GM12878 (cell line): Measurements from ENCODE around the gene EIF2B5. TPM values are rescaled to one million over a fixed set of nuclear protein-coding genes. Genes with fewer than 3 reads are reported as not detected.

Experiments
- BRCA1 ChIP-seq: IDR thresholded peaks from 2 replicates; pipeline ENCODE4 v1.6.1; 2011; ENCODE audit warnings: low read depth, low read length, improper control_type of control experiment
- CEBPZ ChIP-seq: fragments of 150-350 bp; IDR thresholded peaks from 2 replicates; pipeline ENCODE4 v1.6.1; 2016; ENCODE audit warnings: low read depth, low read length
- CHD1 ChIP-seq: IDR thresholded peaks from 2 replicates; pipeline ENCODE4 v1.6.1; 2012; ENCODE audit warnings: low read depth, low read length, improper control_type of control experiment
- CHD2 ChIP-seq: IDR thresholded peaks from 2 replicates; pipeline ENCODE4 v1.6.1; 2011; ENCODE audit warnings: low read depth, low read length, improper control_type of control experiment, borderline replicate concordance
- CREB1 ChIP-seq: IDR thresholded peaks from 2 replicates; pipeline ENCODE4 v1.6.1; 2012; ENCODE audit warnings: low read depth, mild to moderate bottlenecking, inconsistent platforms
- DPF2 ChIP-seq: fragments of 450-650 bp; IDR thresholded peaks from 2 replicates; pipeline ENCODE4 v1.6.1; 2017; ENCODE audit warnings: mild to moderate bottlenecking
- E2F8 ChIP-seq: fragments of 450-650 bp; IDR thresholded peaks from 2 replicates; pipeline ENCODE4 v1.6.1; 2018; ENCODE audit warnings: mild to moderate bottlenecking, low read depth, moderate library complexity; ENCODE audit not compliant: partially characterized antibody
- FOS ChIP-seq: IDR thresholded peaks from 3 replicates; pipeline ENCODE4 v1.6.1; 2011; ENCODE audit warnings: borderline replicate concordance; ENCODE audit not compliant: insufficient read length; ENCODE audit errors: extremely low read depth
- HCFC1 ChIP-seq: fragments of 150-350 bp; IDR thresholded peaks from 2 replicates; pipeline ENCODE4 v1.6.1; 2014; ENCODE audit warnings: low read length
- IKZF1 ChIP-seq: fragments of 450-650 bp; conservative IDR thresholded peaks from 2 replicates; pipeline ENCODE4 v1.6.1; 2017; ENCODE audit warnings: antibody characterized with exemption, mild to moderate bottlenecking
- JUNB ChIP-seq: IDR thresholded peaks from 2 replicates; pipeline ENCODE4 v1.6.1; 2016; ENCODE audit warnings: antibody characterized with exemption, mild to moderate bottlenecking
- KLF5 ChIP-seq: fragments of 450-650 bp; IDR thresholded peaks from 2 replicates; pipeline ENCODE4 v1.6.1; 2014; ENCODE audit warnings: mild to moderate bottlenecking; ENCODE audit not compliant: partially characterized antibody
- LARP7 ChIP-seq: fragments of 450-650 bp; IDR thresholded peaks from 2 replicates; pipeline ENCODE4 v1.6.1; 2017; ENCODE audit warnings: mild to moderate bottlenecking
- MEF2B ChIP-seq: fragments of 450-650 bp; IDR thresholded peaks from 2 replicates; pipeline ENCODE4 v1.6.1; 2018; ENCODE audit warnings: mild to moderate bottlenecking, moderate library complexity; ENCODE audit not compliant: partially characterized antibody, poor library complexity, severe bottlenecking
- NKRF ChIP-seq: fragments of 450-650 bp; conservative IDR thresholded peaks from 2 replicates; pipeline ENCODE4 v1.6.1; 2017; ENCODE audit warnings: mild to moderate bottlenecking, moderate library complexity
- NR2C1 ChIP-seq: fragments of 450-650 bp; IDR thresholded peaks from 2 replicates; pipeline ENCODE4 v1.6.1; 2017; ENCODE audit warnings: antibody characterized with exemption, mild to moderate bottlenecking, moderate library complexity
- RAD21 ChIP-seq: IDR thresholded peaks from 2 replicates; pipeline ENCODE4 v1.6.1; 2011; ENCODE audit warnings: mild to moderate bottlenecking, low read depth, low read length, moderate library complexity; ENCODE audit not compliant: insufficient read depth
- RAD51 ChIP-seq: fragments of 450-650 bp; IDR thresholded peaks from 2 replicates; pipeline ENCODE4 v1.6.1; 2016; ENCODE audit warnings: moderate library complexity, mild to moderate bottlenecking, inconsistent platforms
- RELA ChIP-seq: fragments of 450-650 bp; IDR thresholded peaks from 2 replicates; pipeline ENCODE4 v1.8.0; 2014; ENCODE audit warnings: borderline replicate concordance; ENCODE audit not compliant: partially characterized antibody
- SIN3A ChIP-seq: IDR thresholded peaks from 2 replicates; pipeline ENCODE4 v1.6.1; 2012; ENCODE audit warnings: low read depth, low read length, improper control_type of control experiment
- STAT3 ChIP-seq: IDR thresholded peaks from 2 replicates; pipeline ENCODE4 v1.6.1; 2011; ENCODE audit warnings: low read depth, low read length, improper control_type of control experiment
- TCF7 ChIP-seq: IDR thresholded peaks from 2 replicates; pipeline ENCODE4 v1.6.1; 2014; ENCODE audit warnings: antibody characterized with exemption, borderline replicate concordance
- polyA plus RNA-seq, 11 experiments: library from polyadenylated mRNA; depleted of rRNA in 4 of 11; unstranded in 6 of 11; stranded (reverse) in 5 of 11; fragments of >200 nt; fragmentation: Nextera tagmentation in 4 of 11; fragmentation: Illumina TruSeq in 1 of 11; extraction: Ambion mirVana in 4 of 11; extraction: Trizol in 1 of 11; gene quantifications; 1 replicate in 1 of 11; 2 replicates in 10 of 11; pipeline versions ENCODE4 v1.2.1 to v1.2.3, GENCODE V29; 2011 to 2016; ENCODE audit warnings: inconsistent platforms in 2 of 11, missing spikeins in 2 of 11, low read depth in 1 of 11
- total RNA-seq, 4 experiments: library from RNA; depleted of rRNA in 3 of 4; stranded (reverse); fragments of >200 nt in 3 of 4; fragmentation: Illumina TruSeq in 1 of 4; extraction: Trizol in 1 of 4; gene quantifications; 2 replicates each; pipeline versions ENCODE4 v1.2.1 to v1.2.3, GENCODE V29; 2013 to 2021

Gene EIF2B5
- total and polyA plus RNA-seq, 10 of the 15 experiments (the other 5 are each of a cell fraction or from before 2014, with no cell fraction given) = 13.7 to 82.7 (median 52.2) TPM

- TF ChIP-seq E2F8 (no peak), NKRF (0 out of 2 replicates have a peak, but pooled peaks have one; percentile 47), SIN3A (peak; percentile 52; the same call in 1 of the 2 replicates), CHD2 (no peak), RAD51 (no peak), MEF2B (no peak), CREB1 (no peak), BRCA1 (no peak), FOS (no peak), DPF2 (no peak), CHD1 (no peak), RELA (no peak), TCF7 (no peak), HCFC1 (no peak), CEBPZ (no peak), NR2C1 (no peak), JUNB (no peak), KLF5 (no peak), RAD21 (no peak), IKZF1 (no peak), LARP7 (no peak), STAT3 (no peak)
Observed at GRCh38 chr3:184155644-184156521, 20.7 kb downstream of the EIF2B5 start (continued).
